Nephron progenitor cell (in vitro differentiated cells): Measurements from ENCODE around the gene MMP24.

ENCODE experiments used
- DNase-seq: peaks from one replicate; pipeline ENCODE4 v3.0.0; 2021
- H3K27ac Mint-ChIP-seq: 2 replicates; pipeline ENCODE4 v1.8.0; 2021; ENCODE audit warnings: mild to moderate bottlenecking, moderate library complexity, mixed read lengths
- H3K27me3 Mint-ChIP-seq: 2 replicates; pipeline ENCODE4 v1.8.0; 2021; ENCODE audit warnings: mild to moderate bottlenecking, low read depth, mixed read lengths; ENCODE audit not compliant: poor library complexity
- H3K36me3 Mint-ChIP-seq: 2 replicates; pipeline ENCODE4 v1.8.0; 2021; ENCODE audit warnings: low read depth, mixed read lengths
- H3K4me1 Mint-ChIP-seq: 2 replicates; pipeline ENCODE4 v1.8.0; 2021; ENCODE audit warnings: mixed read lengths
- H3K4me3 Mint-ChIP-seq: 2 replicates; pipeline ENCODE4 v1.8.0; 2021; ENCODE audit warnings: mild to moderate bottlenecking, moderate library complexity, mixed read lengths
- H3K9me3 Mint-ChIP-seq: 2 replicates; pipeline ENCODE4 v1.8.0; 2021; ENCODE audit warnings: mild to moderate bottlenecking, moderate library complexity, mixed read lengths
- CTCF ChIP-seq: fragments of 200-600 bp; sonication (generic); IDR thresholded peaks from 2 replicates; pipeline ENCODE4 v1.5.0; 2021; ENCODE audit warnings: antibody characterized with exemption

Gene MMP24

GRCh38 chr20:35318502-35319157 lies 92.1 kb downstream of the MMP24 start:
- peaks cover 56% of the 10 kb centered on the region for H3K4me1 Mint-ChIP-seq

GRCh38 chr20:35319192-35319870 lies 92.8 kb downstream of the MMP24 start:
- Mint-ChIP-seq H3K27ac (peak overlapping the region; percentile 15), H3K4me1 (peaks cover 56% of the 10 kb centered on the region), H3K9me3 (no peaks in the 10 kb centered on the region), H3K36me3 (peaks cover 11% of the 10 kb centered on the region), H3K27me3 (no peaks in the 10 kb centered on the region), H3K4me3 (peak overlapping the region; percentile 20)
- DNase-seq = no peak
- TF ChIP-seq CTCF = no peak

More at GRCh38 chr20:35318502-35319157, 92.1 kb downstream of the MMP24 start:
- Mint-ChIP-seq H3K27me3 (no peaks in the 10 kb centered on the region), H3K9me3 (no peaks in the 10 kb centered on the region), H3K36me3 (peaks cover 14% of the 10 kb centered on the region), H3K4me3 (no peak overlapping the region), H3K27ac (peak overlapping the region; percentile 87)
- DNase-seq = no peak
- TF ChIP-seq CTCF = no peak

DNA sequence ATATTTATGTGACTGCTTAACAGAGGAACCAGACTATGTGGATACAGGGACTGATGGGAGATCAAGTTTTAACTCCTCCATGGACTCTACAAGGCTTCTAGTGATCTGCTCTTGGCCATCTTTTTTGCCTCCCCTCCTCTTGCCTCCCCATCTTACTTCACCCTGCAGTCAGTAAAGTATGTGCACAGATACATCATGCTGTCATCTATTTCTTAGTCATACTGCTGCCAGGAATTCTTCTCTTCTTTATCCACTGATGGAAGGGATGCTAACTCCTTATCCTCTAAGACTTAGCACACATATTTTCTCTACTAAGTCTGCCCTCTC lies 93.3 kb downstream of the MMP24 start:
- no peak for TF ChIP-seq CTCF
- H3K27me3 Mint-ChIP-seq = no peaks in the 10 kb centered on the region
- H3K9me3 Mint-ChIP-seq = no peaks in the 10 kb centered on the region
- no peak for DNase-seq
- peaks cover 9% of the 10 kb centered on the region for H3K36me3 Mint-ChIP-seq
- no peak overlapping the region for H3K4me3 Mint-ChIP-seq
- H3K27ac Mint-ChIP-seq = no peak overlapping the region
- H3K4me1 Mint-ChIP-seq = peaks cover 52% of the 10 kb centered on the region

DNA sequence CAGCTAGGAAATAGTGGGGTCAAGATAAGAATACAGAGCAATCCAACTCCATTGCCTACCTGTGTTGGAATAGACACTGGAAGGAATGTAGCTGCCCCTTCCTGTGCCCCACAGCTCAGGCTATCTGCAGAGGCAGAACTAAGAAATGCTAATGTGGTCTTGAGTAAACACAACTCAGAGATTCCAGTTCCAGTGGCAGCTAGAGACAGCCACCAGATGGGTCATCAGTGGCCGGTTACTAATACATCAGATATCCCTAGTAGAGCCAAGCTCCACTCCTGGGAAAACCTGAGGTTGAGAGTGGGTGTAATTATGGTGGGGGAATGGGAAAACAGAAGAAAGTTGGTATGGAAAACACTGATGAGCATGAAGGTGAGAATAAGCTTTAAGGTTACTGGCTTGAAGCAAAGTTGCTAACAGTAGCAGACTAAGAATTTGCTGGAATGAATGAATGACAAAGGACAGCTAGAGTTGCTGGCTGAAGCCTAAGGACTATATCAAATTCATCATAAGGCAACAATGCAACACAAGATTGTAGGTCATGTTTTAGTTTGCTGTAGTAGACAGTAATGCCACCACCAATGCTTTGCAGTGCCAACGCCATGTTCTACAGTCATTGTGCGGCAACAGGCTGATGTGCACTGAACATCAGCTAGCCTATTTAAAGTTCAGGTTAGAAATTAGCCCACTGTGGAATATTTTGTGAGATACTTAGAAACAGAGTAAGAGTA lies 94.1 kb downstream of the MMP24 start:
- peaks cover 52% of the 10 kb centered on the region for H3K4me1 Mint-ChIP-seq
- H3K36me3 Mint-ChIP-seq = peaks cover 12% of the 10 kb centered on the region
- no peak overlapping the region for H3K4me3 Mint-ChIP-seq
- no peaks in the 10 kb centered on the region for H3K9me3 Mint-ChIP-seq
- TF ChIP-seq CTCF = no peak
- peak overlapping the region; percentile 86 for H3K27ac Mint-ChIP-seq
- H3K27me3 Mint-ChIP-seq = no peaks in the 10 kb centered on the region
- no peak for DNase-seq

GRCh38 chr20:35325401-35325800 lies 98.9 kb downstream of the MMP24 start:
- Mint-ChIP-seq H3K4me3 (peak overlapping the region; percentile 56), H3K36me3 (peaks cover 12% of the 10 kb centered on the region), H3K4me1 (peaks cover 54% of the 10 kb centered on the region), H3K27me3 (no peaks in the 10 kb centered on the region), H3K9me3 (no peaks in the 10 kb centered on the region), H3K27ac (peak overlapping the region; percentile 79)
- DNase-seq = no peak
- TF ChIP-seq CTCF = no peak
